Suprapubic skin (tissue), 4 donors: ENCODE results near the gene CMTM8. TPM values are rescaled to one million over a fixed set of nuclear protein-coding genes. Genes with fewer than 3 reads are reported as not detected.

Source experiments
- DNase-seq, 2 donors: peaks; one replicate each; pipeline ENCODE4 v3.0.0-alpha.2; 2019; ENCODE audit warnings: low spot score in 2 of 2
- H3K27ac ChIP-seq: fragments of 200-600 bp; sonication (generic); one replicate; pipeline ENCODE4 v1.5.1; 2019
- H3K27me3 ChIP-seq: fragments of 200-600 bp; sonication (generic); one replicate; pipeline ENCODE4 v1.5.1; 2019
- H3K36me3 ChIP-seq: fragments of 200-600 bp; sonication (generic); one replicate; pipeline ENCODE4 v1.5.1; 2019
- H3K4me1 ChIP-seq: fragments of 200-600 bp; sonication (generic); one replicate; pipeline ENCODE4 v1.5.1; 2019
- H3K4me3 ChIP-seq: fragments of 200-600 bp; sonication (generic); one replicate; pipeline ENCODE4 v1.5.1; 2019; ENCODE audit warnings: mild to moderate bottlenecking
- H3K9me3 ChIP-seq: fragments of 200-600 bp; sonication (generic); one replicate; pipeline ENCODE4 v1.5.1; 2019
- CTCF ChIP-seq, 2 donors: fragments of 200-600 bp in 1 of 2; fragments of 450-650 bp in 1 of 2; sonication (generic) in 1 of 2; IDR thresholded peaks; one replicate each; pipeline ENCODE4 v1.5.1; 2016 to 2019; ENCODE audit warnings: antibody characterized with exemption in 2 of 2, mild to moderate bottlenecking in 1 of 2, moderate library complexity in 1 of 2
- EP300 ChIP-seq: sonication (generic); formaldehyde crosslinking; IDR thresholded peaks from one replicate; pipeline ENCODE4 v1.6.1; 2017; ENCODE audit warnings: antibody characterized with exemption
- POLR2A ChIP-seq, 2 donors: fragments of 450-650 bp; IDR thresholded peaks; one replicate each; pipeline ENCODE4 v1.6.1; 2017; ENCODE audit warnings: antibody characterized with exemption in 2 of 2, mild to moderate bottlenecking in 2 of 2, moderate library complexity in 2 of 2
- POLR2AphosphoS5 ChIP-seq, 3 donors: sonication (generic); formaldehyde crosslinking; IDR thresholded peaks; one replicate each; pipeline ENCODE4 v1.6.1; 2017; ENCODE audit warnings: antibody characterized with exemption in 3 of 3
- WGBS: methylation state at CpG from one replicate; pipeline ENCODE4 v1.1.5; 2018; 5-methylcytosine and 5-hydroxymethylcytosine counted together
- total RNA-seq, 4 donors: library from RNA; depleted of rRNA; stranded (reverse); fragments of >200 nt; gene quantifications; one replicate each; pipeline ENCODE4 v1.1.0, GENCODE V29; 2016

Gene CMTM8
- total RNA-seq, 4 donors from 2014 or later = 7.4 to 16.3 (median 10.6) TPM

GRCh38 chr3:32307591-32307990, 69.1 kb downstream of the CMTM8 start:
- Histone ChIP-seq H3K27me3 (no peaks in the 10 kb centered on the region), H3K4me3 (no peak overlapping the region), H3K4me1 (peaks cover 3% of the 10 kb centered on the region), H3K27ac (no peak overlapping the region), H3K9me3 (no peaks in the 10 kb centered on the region), H3K36me3 (no peaks in the 10 kb centered on the region)
- 55% methylated on average over 3 of the region's 3 CpGs for WGBS
- TF ChIP-seq POLR2AphosphoS5 (IDR thresholded peaks at IDR 0.05) = no peak
- no peak for TF ChIP-seq EP300
- no peak for DNase-seq

- no peak overlapping the region for H3K27ac ChIP-seq
- TF ChIP-seq POLR2AphosphoS5 (IDR thresholded peaks at IDR 0.05) = no peak
- H3K4me1 ChIP-seq = no peaks in the 10 kb centered on the region
- no peak overlapping the region for H3K4me3 ChIP-seq
- DNase-seq = no peak
- H3K9me3 ChIP-seq = no peaks in the 10 kb centered on the region
- H3K36me3 ChIP-seq = no peaks in the 10 kb centered on the region
- WGBS = 87% methylated on average over 4 of the region's 4 CpGs
- no peaks in the 10 kb centered on the region for H3K27me3 ChIP-seq
Observed at GRCh38 chr3:32308378-32308777, 69.9 kb downstream of the CMTM8 start.

- DNase-seq = no peak
- H3K27me3 ChIP-seq = no peaks in the 10 kb centered on the region
- 85% methylated on average over 5 of the region's 5 CpGs for WGBS
- no peak for TF ChIP-seq POLR2A (IDR thresholded peaks at IDR 0.05)
- no peak for TF ChIP-seq EP300
- TF ChIP-seq POLR2AphosphoS5 (IDR thresholded peaks at IDR 0.05) = no peak
- no peak for TF ChIP-seq CTCF (IDR thresholded peaks at IDR 0.05)
- H3K9me3 ChIP-seq = no peaks in the 10 kb centered on the region
- no peaks in the 10 kb centered on the region for H3K36me3 ChIP-seq
- H3K4me3 ChIP-seq = no peak overlapping the region
- H3K4me1 ChIP-seq = no peaks in the 10 kb centered on the region
- H3K27ac ChIP-seq = no peak overlapping the region
Observed at GRCh38 chr3:32309654-32310242, 71.3 kb downstream of the CMTM8 start.

- H3K27ac ChIP-seq = no peak overlapping the region
- TF ChIP-seq CTCF (IDR thresholded peaks at IDR 0.05) (no peak), POLR2AphosphoS5 (IDR thresholded peaks at IDR 0.05) (no peak), EP300 (no peak), POLR2A (IDR thresholded peaks at IDR 0.05) (no peak)
- no peaks in the 10 kb centered on the region for H3K4me1 ChIP-seq
Observed at GRCh38 chr3:32310336-32310735, 71.9 kb downstream of the CMTM8 start.

GRCh38 chr3:32310918-32311839, 72.7 kb downstream of the CMTM8 start:
- H3K36me3 ChIP-seq = no peaks in the 10 kb centered on the region
- H3K9me3 ChIP-seq = no peaks in the 10 kb centered on the region
- H3K4me1 ChIP-seq = no peaks in the 10 kb centered on the region
- WGBS = 61% methylated on average over 15 of the region's 15 CpGs
- TF ChIP-seq POLR2AphosphoS5 (IDR thresholded peaks at IDR 0.05) = no peak
- TF ChIP-seq POLR2A (IDR thresholded peaks at IDR 0.05) = no peak
- TF ChIP-seq CTCF (IDR thresholded peaks at IDR 0.05) = no peak
- no peak for TF ChIP-seq EP300
- no peak overlapping the region for H3K4me3 ChIP-seq
- no peak overlapping the region for H3K27ac ChIP-seq
- DNase-seq = no peak
- H3K27me3 ChIP-seq = no peaks in the 10 kb centered on the region

More at GRCh38 chr3:32310336-32310735, 71.9 kb downstream of the CMTM8 start:
- Histone ChIP-seq H3K27me3 (no peaks in the 10 kb centered on the region), H3K36me3 (no peaks in the 10 kb centered on the region), H3K4me3 (no peak overlapping the region), H3K9me3 (no peaks in the 10 kb centered on the region)
- WGBS = 79% methylated on average over 5 of the region's 5 CpGs
- no peak for DNase-seq

GRCh38 chr3:32312251-32312650, 73.8 kb downstream of the CMTM8 start:
- Histone ChIP-seq H3K27ac (no peak overlapping the region), H3K4me3 (no peak overlapping the region)

More at GRCh38 chr3:32312251-32312650, 73.8 kb downstream of the CMTM8 start:
- Histone ChIP-seq H3K9me3 (no peaks in the 10 kb centered on the region), H3K36me3 (no peaks in the 10 kb centered on the region), H3K4me1 (no peaks in the 10 kb centered on the region), H3K27me3 (no peaks in the 10 kb centered on the region)
- DNase-seq = no peak
- TF ChIP-seq EP300 = no peak
- no peak for TF ChIP-seq CTCF (IDR thresholded peaks at IDR 0.05)
- TF ChIP-seq POLR2AphosphoS5 (IDR thresholded peaks at IDR 0.05) = no peak
- no peak for TF ChIP-seq POLR2A (IDR thresholded peaks at IDR 0.05)
- WGBS = 75% methylated on average over 1 of the region's 1 CpG
